GM23338 (cell line): ENCODE results near the gene NPM3. TPM values are rescaled to one million over a fixed set of nuclear protein-coding genes. Genes with fewer than 3 reads are reported as not detected.

Source experiments
- ATAC-seq: fragments of 200-7000 bp; cut with Tn5 transposase; 3 replicates; pipeline ENCODE4 v1.9.1; 2020
- DNase-seq: peaks from one replicate; pipeline ENCODE4 v3.0.0-alpha.2; 2015; ENCODE audit warnings: low spot score
- H2AFZ ChIP-seq: fragments of 200-600 bp; sonication (generic); 2 replicates; pipeline ENCODE4 v1.8.0; 2016; ENCODE audit warnings: antibody characterized with exemption, mild to moderate bottlenecking, moderate library complexity
- H3F3A ChIP-seq: fragments of 200-600 bp; sonication (generic); replicated peaks from 2 replicates; pipeline ENCODE4 v1.8.0; 2017; ENCODE audit warnings: antibody characterized with exemption, mixed run types, low read depth
- H3K27ac ChIP-seq: fragments of 200-600 bp; sonication (generic); 2 replicates; pipeline ENCODE4 v1.6.1; 2016; ENCODE audit warnings: low read depth
- H3K27me3 ChIP-seq: fragments of 200-600 bp; sonication (generic); 2 replicates; pipeline ENCODE4 v1.8.0; 2016; ENCODE audit warnings: mild to moderate bottlenecking, mixed run types, moderate library complexity; ENCODE audit not compliant: insufficient read depth
- H3K36me3 ChIP-seq: fragments of 200-600 bp; sonication (generic); 2 replicates; pipeline ENCODE4 v1.8.0; 2016; ENCODE audit warnings: mild to moderate bottlenecking; ENCODE audit not compliant: insufficient read depth
- H3K4me1 ChIP-seq: fragments of 200-600 bp; sonication (generic); 2 replicates; pipeline ENCODE4 v1.8.0; 2016; ENCODE audit warnings: mild to moderate bottlenecking, moderate library complexity; ENCODE audit not compliant: insufficient read depth
- H3K4me2 ChIP-seq: fragments of 200-600 bp; sonication (generic); 2 replicates; pipeline ENCODE4 v1.7.1; 2017; ENCODE audit warnings: mixed run types
- H3K4me3 ChIP-seq: fragments of 200-600 bp; sonication (generic); 2 replicates; pipeline ENCODE4 v1.6.1; 2016; ENCODE audit warnings: mixed run types
- H3K79me2 ChIP-seq: fragments of 200-600 bp; sonication (generic); replicated peaks from 2 replicates; pipeline ENCODE4 v1.8.0; 2017; ENCODE audit warnings: mild to moderate bottlenecking; ENCODE audit not compliant: insufficient read depth
- H3K9me2 ChIP-seq: fragments of 200-600 bp; sonication (generic); 2 replicates; pipeline ENCODE4 v1.8.0; 2017; ENCODE audit not compliant: insufficient read depth
- H4K20me1 ChIP-seq: fragments of 200-600 bp; sonication (generic); replicated peaks from 2 replicates; pipeline ENCODE4 v1.8.0; 2017; ENCODE audit warnings: mild to moderate bottlenecking; ENCODE audit not compliant: insufficient read depth
- H3K27ac Mint-ChIP-seq: 2 replicates; pipeline ENCODE4 v1.8.0; 2020; ENCODE audit warnings: inconsistent platforms, mild to moderate bottlenecking, moderate library complexity, mixed read lengths
- H3K27me3 Mint-ChIP-seq: 3 replicates; pipeline ENCODE4 v1.8.0; 2022; ENCODE audit warnings: low read depth, mild to moderate bottlenecking, moderate library complexity, mixed read lengths, inconsistent platforms; ENCODE audit not compliant: insufficient read depth, poor library complexity
- H3K36me3 Mint-ChIP-seq: 3 replicates; pipeline ENCODE4 v1.8.0; 2021; ENCODE audit warnings: low read depth, mild to moderate bottlenecking, inconsistent platforms, moderate library complexity, mixed read lengths
- H3K4me1 Mint-ChIP-seq: 3 replicates; pipeline ENCODE4 v1.8.0; 2020; ENCODE audit warnings: mild to moderate bottlenecking, inconsistent platforms, mixed read lengths
- H3K4me3 Mint-ChIP-seq: 3 replicates; pipeline ENCODE4 v1.8.0; 2021; ENCODE audit warnings: moderate library complexity, mild to moderate bottlenecking, inconsistent platforms, mixed read lengths
- H3K9me3 Mint-ChIP-seq: 3 replicates; pipeline ENCODE4 v1.8.0; 2020; ENCODE audit warnings: moderate library complexity, mild to moderate bottlenecking, inconsistent platforms, mixed read lengths
- STAT1 ChIP-seq: IDR thresholded peaks from one replicate; pipeline ENCODE4 v1.6.1; 2016; ENCODE audit warnings: antibody characterized with exemption; ENCODE audit not compliant: unreplicated experiment
- polyA plus RNA-seq: library from polyadenylated mRNA; unstranded; fragments of >200 nt; fragmentation: Nextera tagmentation; extraction: Ambion mirVana; gene quantifications from 2 replicates; pipeline ENCODE4 v1.2.1, GENCODE V29; 2016
- total RNA-seq: library from RNA; depleted of rRNA; stranded (reverse); fragments of >200 nt; shearing (Covaris generic); gene quantifications from 2 replicates; pipeline ENCODE4 v1.2.3, GENCODE V29; 2014
- TF ChIP-seq, protein P1 (sequence below): IDR thresholded peaks from 2 replicates; pipeline ENCODE4 v1.6.1; 2016; ENCODE audit warnings: antibody characterized with exemption
- TF ChIP-seq, protein P2 (sequence below), 2 experiments: fragments of 200-600 bp in 1 of 2; sonication (generic) in 1 of 2; conservative IDR thresholded peaks; 2 replicates each; pipeline versions ENCODE4 v1.5.1 to v1.6.1; 2016 to 2017; ENCODE audit warnings: antibody characterized with exemption in 2 of 2, low read depth in 2 of 2, mild to moderate bottlenecking in 2 of 2, moderate library complexity in 1 of 2

Gene NPM3
- total and polyA plus RNA-seq, 2 experiments from 2014 or later: 31.5 to 258 TPM

DNA sequence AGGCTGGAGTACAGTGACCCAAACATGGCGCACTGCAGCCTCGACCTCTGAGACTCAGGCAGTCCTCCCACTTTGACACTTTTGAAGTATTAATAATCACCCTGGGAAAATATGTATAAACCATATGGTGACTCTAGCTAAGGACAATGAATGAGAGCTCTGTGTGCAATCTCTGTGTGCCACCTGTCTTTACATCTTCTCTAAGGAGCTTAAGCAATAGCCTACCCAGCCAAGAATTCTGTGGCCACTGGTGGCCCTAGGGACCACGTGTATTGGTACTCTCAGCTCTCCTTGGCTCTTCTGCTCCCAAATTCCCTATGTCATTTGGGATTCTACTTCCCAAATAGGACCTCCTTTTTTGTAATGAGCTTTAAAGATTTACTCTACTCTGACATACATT, 31.0 kb downstream of the NPM3 start:
- H3K36me3 Mint-ChIP-seq: no peaks in the 10 kb centered on the region
- no peaks in the 10 kb centered on the region for H3K9me3 Mint-ChIP-seq
- DNase-seq (no peak), ATAC-seq (no peak)
- no peak overlapping the region for H3K4me3 Mint-ChIP-seq
- Histone ChIP-seq H2AFZ (no peak overlapping the region), H3F3A (no peaks in the 10 kb centered on the region), H3K4me3 (no peak overlapping the region), H3K9me2 (no peaks in the 10 kb centered on the region), H3K27ac (no peak overlapping the region), H3K27me3 (no peaks in the 10 kb centered on the region), H3K4me2 (no peak overlapping the region), H4K20me1 (no peaks in the 10 kb centered on the region), H3K36me3 (no peaks in the 10 kb centered on the region), H3K79me2 (no peaks in the 10 kb centered on the region), H3K4me1 (no peaks in the 10 kb centered on the region; the same call in 1 of the 2 replicates)
- peaks cover 15% of the 10 kb centered on the region for H3K4me1 Mint-ChIP-seq
- no peak overlapping the region for H3K27ac Mint-ChIP-seq
- TF ChIP-seq, protein P1, sequence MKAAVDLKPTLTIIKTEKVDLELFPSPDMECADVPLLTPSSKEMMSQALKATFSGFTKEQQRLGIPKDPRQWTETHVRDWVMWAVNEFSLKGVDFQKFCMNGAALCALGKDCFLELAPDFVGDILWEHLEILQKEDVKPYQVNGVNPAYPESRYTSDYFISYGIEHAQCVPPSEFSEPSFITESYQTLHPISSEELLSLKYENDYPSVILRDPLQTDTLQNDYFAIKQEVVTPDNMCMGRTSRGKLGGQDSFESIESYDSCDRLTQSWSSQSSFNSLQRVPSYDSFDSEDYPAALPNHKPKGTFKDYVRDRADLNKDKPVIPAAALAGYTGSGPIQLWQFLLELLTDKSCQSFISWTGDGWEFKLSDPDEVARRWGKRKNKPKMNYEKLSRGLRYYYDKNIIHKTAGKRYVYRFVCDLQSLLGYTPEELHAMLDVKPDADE: no peak
- TF ChIP-seq, protein P2, sequence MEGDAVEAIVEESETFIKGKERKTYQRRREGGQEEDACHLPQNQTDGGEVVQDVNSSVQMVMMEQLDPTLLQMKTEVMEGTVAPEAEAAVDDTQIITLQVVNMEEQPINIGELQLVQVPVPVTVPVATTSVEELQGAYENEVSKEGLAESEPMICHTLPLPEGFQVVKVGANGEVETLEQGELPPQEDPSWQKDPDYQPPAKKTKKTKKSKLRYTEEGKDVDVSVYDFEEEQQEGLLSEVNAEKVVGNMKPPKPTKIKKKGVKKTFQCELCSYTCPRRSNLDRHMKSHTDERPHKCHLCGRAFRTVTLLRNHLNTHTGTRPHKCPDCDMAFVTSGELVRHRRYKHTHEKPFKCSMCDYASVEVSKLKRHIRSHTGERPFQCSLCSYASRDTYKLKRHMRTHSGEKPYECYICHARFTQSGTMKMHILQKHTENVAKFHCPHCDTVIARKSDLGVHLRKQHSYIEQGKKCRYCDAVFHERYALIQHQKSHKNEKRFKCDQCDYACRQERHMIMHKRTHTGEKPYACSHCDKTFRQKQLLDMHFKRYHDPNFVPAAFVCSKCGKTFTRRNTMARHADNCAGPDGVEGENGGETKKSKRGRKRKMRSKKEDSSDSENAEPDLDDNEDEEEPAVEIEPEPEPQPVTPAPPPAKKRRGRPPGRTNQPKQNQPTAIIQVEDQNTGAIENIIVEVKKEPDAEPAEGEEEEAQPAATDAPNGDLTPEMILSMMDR (conservative IDR thresholded peaks at IDR 0.05; ENCODE audit: low read depth in 2 of 2): no peak
- peaks cover 3% of the 10 kb centered on the region for H3K27me3 Mint-ChIP-seq

- Histone ChIP-seq H2AFZ (peak overlapping the region; percentile 84), H3K4me1 (no peaks in the 10 kb centered on the region; the same call in 1 of the 2 replicates), H4K20me1 (no peaks in the 10 kb centered on the region), H3K79me2 (no peaks in the 10 kb centered on the region), H3K4me3 (no peak overlapping the region), H3K4me2 (no peak overlapping the region), H3K27ac (no peak overlapping the region), H3K27me3 (no peaks in the 10 kb centered on the region), H3K36me3 (no peaks in the 10 kb centered on the region), H3K9me2 (no peaks in the 10 kb centered on the region), H3F3A (no peaks in the 10 kb centered on the region)
- Mint-ChIP-seq H3K36me3 (no peaks in the 10 kb centered on the region), H3K9me3 (no peaks in the 10 kb centered on the region), H3K27ac (no peak overlapping the region), H3K4me1 (peaks cover 15% of the 10 kb centered on the region), H3K27me3 (peaks cover 3% of the 10 kb centered on the region), H3K4me3 (no peak overlapping the region)
- TF ChIP-seq, protein P2 (conservative IDR thresholded peaks at IDR 0.05; ENCODE audit: low read depth in 2 of 2): peak; percentile 61 to 76
- no peak for TF ChIP-seq STAT1
- ATAC-seq (peak; percentile 98), DNase-seq (peak; percentile 90)
Measured at GRCh38 chr10:101749047-101750016, 33.9 kb downstream of the NPM3 start.
